ENCODE results near the gene KHK. TPM values are rescaled to one million over a fixed set of nuclear protein-coding genes. Genes with fewer than 3 reads are reported as not detected.

The KHK gene
- polyA plus RNA-seq, 1 of the 3 experiments (the other 2 are of a cell fraction): 10.3 TPM

DNA sequence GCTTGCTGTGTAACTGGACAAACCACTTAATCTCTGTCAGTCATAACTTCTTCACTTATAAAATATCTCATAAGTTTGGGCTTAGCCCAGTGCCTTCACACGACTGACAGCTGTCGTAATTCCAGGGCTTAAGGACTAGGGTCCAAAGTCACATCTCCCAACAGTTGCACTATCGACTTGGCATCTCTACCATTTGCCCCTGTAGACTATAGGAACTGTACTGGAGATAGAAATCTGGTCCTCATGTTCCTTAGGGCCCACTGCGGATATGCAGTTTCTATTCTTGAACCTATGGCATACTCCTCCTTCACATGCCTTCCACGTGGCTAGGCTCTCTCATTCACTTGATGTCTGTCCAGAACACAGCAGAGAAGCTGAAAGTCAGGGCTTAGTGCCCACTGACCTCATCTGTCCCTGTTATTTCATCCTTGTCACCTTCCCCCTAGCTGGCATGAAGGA lies 39.7 kb downstream of the KHK start:
- Histone ChIP-seq H4K20me1 (ENCODE audit: insufficient read depth) (no peaks in the 10 kb centered on the region), H3K4me3 (ENCODE audit: low read depth in 2 of 2, low read length in 1 of 2) (no peak overlapping the region), H3F3A (replicated peaks; ENCODE audit: insufficient read depth) (no peaks in the 10 kb centered on the region), H3K9me2 (no peaks in the 10 kb centered on the region), H3K36me3 (replicated peaks in 1 of 2; ENCODE audit: control insufficient read depth in 1 of 2, insufficient read depth in 2 of 2, low read length in 1 of 2) (peaks cover 0 to 17% of the 10 kb centered on the region in 2 experiments), H3K9ac (no peak overlapping the region), H3K79me2 (ENCODE audit: insufficient read depth) (no peaks in the 10 kb centered on the region), H3K4me2 (no peak overlapping the region), H3K9me3 (no peaks in the 10 kb centered on the region), H3K27ac (ENCODE audit: low read depth in 2 of 2, low read length in 1 of 2) (no peak overlapping the region), H3K27me3 (ENCODE audit: insufficient read depth) (no peaks in the 10 kb centered on the region), H2AFZ (ENCODE audit: low read depth) (no peak overlapping the region), H3K4me1 (ENCODE audit: control insufficient read depth in 1 of 2, insufficient read depth in 2 of 2, low read depth in 1 of 2, low read length in 1 of 2) (peaks cover 0 to 14% of the 10 kb centered on the region in 2 experiments; a peak in 1 of 4 replicates)
- ChIA-PET CTCF (interaction anchor here (0.7 to 1.8 kb wide), 4 partner anchors 38 to 177 kb away, joined by 3 to 6 read pairs (median 4); no protein-coding TSS in a partner anchor), POLR2A (interaction anchor here (1.2 kb wide), 1 partner anchor 39 kb away, joined by 5 read pairs; the partner anchor contains the start of gene KHK)
- WGBS (ENCODE audit: low lambda C conversion rate): 67% methylated on average over 5 of the region's 5 CpGs
- DNase-seq: no peak
- TF ChIP-seq JUND (IDR thresholded peaks at IDR 0.05): no peak
- TF ChIP-seq, protein P1, sequence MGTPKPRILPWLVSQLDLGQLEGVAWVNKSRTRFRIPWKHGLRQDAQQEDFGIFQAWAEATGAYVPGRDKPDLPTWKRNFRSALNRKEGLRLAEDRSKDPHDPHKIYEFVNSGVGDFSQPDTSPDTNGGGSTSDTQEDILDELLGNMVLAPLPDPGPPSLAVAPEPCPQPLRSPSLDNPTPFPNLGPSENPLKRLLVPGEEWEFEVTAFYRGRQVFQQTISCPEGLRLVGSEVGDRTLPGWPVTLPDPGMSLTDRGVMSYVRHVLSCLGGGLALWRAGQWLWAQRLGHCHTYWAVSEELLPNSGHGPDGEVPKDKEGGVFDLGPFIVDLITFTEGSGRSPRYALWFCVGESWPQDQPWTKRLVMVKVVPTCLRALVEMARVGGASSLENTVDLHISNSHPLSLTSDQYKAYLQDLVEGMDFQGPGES (IDR thresholded peaks at IDR 0.05; ENCODE audit: low read depth, low read length): no peak

DNA sequence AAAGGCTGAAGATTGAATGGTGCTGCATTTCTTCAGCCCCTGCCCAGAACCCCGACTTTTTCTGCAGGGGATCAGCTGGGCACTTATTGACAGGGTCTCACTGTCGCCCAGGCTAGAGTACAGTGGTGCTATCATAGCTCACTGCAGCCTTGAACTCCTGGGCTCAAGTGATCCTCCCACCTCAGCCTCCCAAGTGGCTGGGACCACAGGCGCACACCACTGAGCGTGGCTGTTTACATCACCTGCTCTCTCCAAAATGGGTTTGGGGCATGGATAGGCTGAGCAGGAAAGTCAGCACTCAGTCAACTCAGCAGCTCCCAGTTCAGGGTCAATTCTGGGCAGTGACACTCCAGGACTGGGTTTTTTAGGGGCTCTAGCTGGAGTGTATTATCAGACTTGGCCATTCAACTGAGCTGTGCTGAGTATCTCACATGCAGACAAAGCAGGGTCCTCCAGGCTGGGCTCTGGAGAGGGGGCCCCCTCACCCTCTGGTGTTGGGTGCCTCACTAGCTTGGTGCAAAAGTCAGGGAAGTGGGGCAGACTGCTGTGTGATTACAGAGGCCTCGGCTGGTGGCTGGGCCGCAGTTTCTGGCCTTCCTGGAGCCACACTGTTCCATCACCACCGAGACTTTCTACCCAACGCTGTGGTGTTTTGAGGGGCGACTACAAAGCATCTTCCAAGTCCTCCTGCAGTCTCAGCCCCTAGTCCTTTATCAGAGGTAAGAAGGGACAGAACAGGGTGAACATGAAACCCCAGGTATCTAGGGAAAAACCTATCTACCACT lies 41.5 kb downstream of the KHK start:
- Histone ChIP-seq H3K27me3 (ENCODE audit: insufficient read depth) (no peaks in the 10 kb centered on the region), H2AFZ (ENCODE audit: low read depth) (no peak overlapping the region), H3K36me3 (replicated peaks in 1 of 2; ENCODE audit: control insufficient read depth in 1 of 2, insufficient read depth in 2 of 2, low read length in 1 of 2) (peaks cover 9 to 32% of the 10 kb centered on the region in 2 experiments), H3K9me2 (no peaks in the 10 kb centered on the region), H4K20me1 (ENCODE audit: insufficient read depth) (peaks cover 4% of the 10 kb centered on the region; the same call in 1 of the 2 replicates), H3K4me2 (no peak overlapping the region), H3K9me3 (no peaks in the 10 kb centered on the region), H3K4me1 (ENCODE audit: control insufficient read depth in 1 of 2, insufficient read depth in 2 of 2, low read depth in 1 of 2, low read length in 1 of 2) (peaks cover 3 to 15% of the 10 kb centered on the region in 2 experiments; a peak in 2 of 4 replicates), H3K27ac (ENCODE audit: low read depth in 2 of 2, low read length in 1 of 2) (no peak overlapping the region), H3F3A (replicated peaks; ENCODE audit: insufficient read depth) (no peaks in the 10 kb centered on the region), H3K79me2 (ENCODE audit: insufficient read depth) (peaks cover 9% of the 10 kb centered on the region), H3K9ac (no peak overlapping the region), H3K4me3 (ENCODE audit: low read depth in 2 of 2, low read length in 1 of 2) (no peak overlapping the region)
- no peak for DNase-seq
- TF ChIP-seq EP300 (IDR thresholded peaks at IDR 0.05; ENCODE audit: borderline replicate concordance in 1 of 2, low read depth in 1 of 2, low read length in 1 of 2): no peak
- no peak for TF ChIP-seq CTCF (IDR thresholded peaks at IDR 0.05)
- no peak for TF ChIP-seq ZBTB33 (IDR thresholded peaks at IDR 0.05; ENCODE audit: borderline replicate concordance, low read depth)
- no peak for TF ChIP-seq NRF1 (IDR thresholded peaks at IDR 0.05; ENCODE audit: low read depth, low read length)
- TF ChIP-seq RAD21 (IDR thresholded peaks at IDR 0.05; ENCODE audit: low read length): no peak
- no peak for TF ChIP-seq FOXM1 (IDR thresholded peaks at IDR 0.05; ENCODE audit: low read depth)
- TF ChIP-seq FOXJ3 (CRISPR knock-in tag; IDR thresholded peaks at IDR 0.05): no peak
- TF ChIP-seq, protein P2, sequence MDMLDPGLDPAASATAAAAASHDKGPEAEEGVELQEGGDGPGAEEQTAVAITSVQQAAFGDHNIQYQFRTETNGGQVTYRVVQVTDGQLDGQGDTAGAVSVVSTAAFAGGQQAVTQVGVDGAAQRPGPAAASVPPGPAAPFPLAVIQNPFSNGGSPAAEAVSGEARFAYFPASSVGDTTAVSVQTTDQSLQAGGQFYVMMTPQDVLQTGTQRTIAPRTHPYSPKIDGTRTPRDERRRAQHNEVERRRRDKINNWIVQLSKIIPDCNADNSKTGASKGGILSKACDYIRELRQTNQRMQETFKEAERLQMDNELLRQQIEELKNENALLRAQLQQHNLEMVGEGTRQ (IDR thresholded peaks at IDR 0.05; ENCODE audit: borderline replicate concordance, low read depth, low read length): no peak
- TF ChIP-seq FOSL2 (IDR thresholded peaks at IDR 0.05; ENCODE audit: borderline replicate concordance, low read depth): no peak
- no peak for TF ChIP-seq MEF2A (IDR thresholded peaks at IDR 0.05; ENCODE audit: borderline replicate concordance, low read depth)
- no peak for TF ChIP-seq ELF1 (IDR thresholded peaks at IDR 0.05)
- TF ChIP-seq SMC3 (IDR thresholded peaks at IDR 0.05; ENCODE audit: low read depth, low read length): no peak
- no peak for TF ChIP-seq TAF1 (IDR thresholded peaks at IDR 0.05; ENCODE audit: borderline replicate concordance, low read depth, low read length)
- TF ChIP-seq NFIC (IDR thresholded peaks at IDR 0.05; ENCODE audit: borderline replicate concordance): no peak
- TF ChIP-seq SIN3A (IDR thresholded peaks at IDR 0.05; ENCODE audit: borderline replicate concordance, low read depth, low read length): no peak
- TF ChIP-seq JUND (IDR thresholded peaks at IDR 0.05): no peak
- CTCF ChIA-PET: interaction anchor here (1.0 to 1.4 kb wide), 4 partner anchors 32 to 175 kb away, joined by 3 to 6 read pairs (median 4); no protein-coding TSS in a partner anchor
- 84% methylated on average over 9 of the region's 9 CpGs for WGBS (ENCODE audit: low lambda C conversion rate)
- POLR2A ChIA-PET: no interaction called here

Measured in SK-N-SH (cell line).